Prostate gland (tissue), 2 donors: ENCODE measurements around the gene CEP135.

Experiments
- CTCF ChIP-seq, 4 experiments: fragments of 200-600 bp in 2 of 4; fragments of 450-650 bp in 2 of 4; sonication (generic) in 2 of 4; IDR thresholded peaks; 1 replicate in 3 of 4; 2 replicates in 1 of 4; pipeline ENCODE4 v1.5.1; 2016 to 2019; ENCODE audit warnings: antibody characterized with exemption in 4 of 4, mild to moderate bottlenecking in 2 of 4, moderate library complexity in 2 of 4
- POLR2A ChIP-seq: fragments of 450-650 bp; IDR thresholded peaks from one replicate; pipeline ENCODE4 v1.6.1; 2016; ENCODE audit warnings: antibody characterized with exemption, mild to moderate bottlenecking

GRCh38 chr4:55926610-55927009 lies 22.1 kb upstream of the CEP135 start:
- TF ChIP-seq CTCF (IDR thresholded peaks at IDR 0.05) (no peak), POLR2A (no peak)
